Measurements from ENCODE around the gene FAM120B. TPM values are rescaled to one million over a fixed set of nuclear protein-coding genes. Genes with fewer than 3 reads are reported as not detected.

The FAM120B gene
- total RNA-seq, 3 donors from 2014 or later (not counting 1 experiment from before 2014, with no cell fraction given), result 37.8 to 55.6 (median 39.9) TPM

DNA sequence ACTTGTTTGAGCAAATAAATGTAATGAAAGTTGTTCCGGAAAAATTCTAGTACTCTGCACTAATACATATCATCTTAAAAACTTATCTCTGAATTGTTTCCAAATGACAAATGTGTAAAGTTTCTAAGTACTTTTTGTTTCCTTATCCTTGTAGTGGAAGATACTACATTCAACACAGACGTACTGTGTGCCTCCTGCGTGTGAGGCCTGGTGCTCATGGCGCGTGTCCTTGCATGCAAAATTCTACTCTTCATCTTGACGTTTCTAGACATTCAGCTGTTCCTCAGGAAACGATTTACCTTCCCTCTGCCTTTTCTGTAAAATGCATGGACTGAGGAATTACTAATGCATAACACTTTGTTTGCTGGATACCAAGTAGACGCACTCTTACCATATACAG lies 27.1 kb upstream of the FAM120B start:
- Mint-ChIP-seq H3K9me3 (no peaks in the 10 kb centered on the region), H3K27me3 (ENCODE audit: low read depth in 2 of 2) (peaks cover 53 to 63% of the 10 kb centered on the region in 2 donors), H3K27ac (no peak overlapping the region), H3K4me1 (peaks cover 14 to 39% of the 10 kb centered on the region in 2 donors), H3K36me3 (no peaks in the 10 kb centered on the region), H3K4me3 (peak overlapping the region; percentile 82)
- peaks cover 1% of the 10 kb centered on the region for H3K36me3 ChIP-seq (ENCODE audit: control insufficient read depth, insufficient read depth, low read length)
- DNase-seq (no peak), ATAC-seq (no peak)
- H3K4me3 ChIP-seq (ENCODE audit: low read length), result no peak overlapping the region
- H3K27ac ChIP-seq (ENCODE audit: low read length), result no peak overlapping the region
- H3K27me3 ChIP-seq (ENCODE audit: control insufficient read depth, insufficient read depth, low read length), result peaks cover 21% of the 10 kb centered on the region
- H3K4me1 ChIP-seq (ENCODE audit: control insufficient read depth, insufficient read depth, low read length), result peaks cover 33% of the 10 kb centered on the region
- H3K9me3 ChIP-seq (ENCODE audit: control insufficient read depth, insufficient read depth, low read length), result no peaks in the 10 kb centered on the region
- intact Hi-C loops (cut with micrococcal nuclease), result no loop called here
- TF ChIP-seq, protein P1, sequence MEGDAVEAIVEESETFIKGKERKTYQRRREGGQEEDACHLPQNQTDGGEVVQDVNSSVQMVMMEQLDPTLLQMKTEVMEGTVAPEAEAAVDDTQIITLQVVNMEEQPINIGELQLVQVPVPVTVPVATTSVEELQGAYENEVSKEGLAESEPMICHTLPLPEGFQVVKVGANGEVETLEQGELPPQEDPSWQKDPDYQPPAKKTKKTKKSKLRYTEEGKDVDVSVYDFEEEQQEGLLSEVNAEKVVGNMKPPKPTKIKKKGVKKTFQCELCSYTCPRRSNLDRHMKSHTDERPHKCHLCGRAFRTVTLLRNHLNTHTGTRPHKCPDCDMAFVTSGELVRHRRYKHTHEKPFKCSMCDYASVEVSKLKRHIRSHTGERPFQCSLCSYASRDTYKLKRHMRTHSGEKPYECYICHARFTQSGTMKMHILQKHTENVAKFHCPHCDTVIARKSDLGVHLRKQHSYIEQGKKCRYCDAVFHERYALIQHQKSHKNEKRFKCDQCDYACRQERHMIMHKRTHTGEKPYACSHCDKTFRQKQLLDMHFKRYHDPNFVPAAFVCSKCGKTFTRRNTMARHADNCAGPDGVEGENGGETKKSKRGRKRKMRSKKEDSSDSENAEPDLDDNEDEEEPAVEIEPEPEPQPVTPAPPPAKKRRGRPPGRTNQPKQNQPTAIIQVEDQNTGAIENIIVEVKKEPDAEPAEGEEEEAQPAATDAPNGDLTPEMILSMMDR (IDR thresholded peaks at IDR 0.05), result no peak
- 89% methylated on average over 7 of the region's 8 CpGs for WGBS (ENCODE audit: insufficient coverage)

DNA sequence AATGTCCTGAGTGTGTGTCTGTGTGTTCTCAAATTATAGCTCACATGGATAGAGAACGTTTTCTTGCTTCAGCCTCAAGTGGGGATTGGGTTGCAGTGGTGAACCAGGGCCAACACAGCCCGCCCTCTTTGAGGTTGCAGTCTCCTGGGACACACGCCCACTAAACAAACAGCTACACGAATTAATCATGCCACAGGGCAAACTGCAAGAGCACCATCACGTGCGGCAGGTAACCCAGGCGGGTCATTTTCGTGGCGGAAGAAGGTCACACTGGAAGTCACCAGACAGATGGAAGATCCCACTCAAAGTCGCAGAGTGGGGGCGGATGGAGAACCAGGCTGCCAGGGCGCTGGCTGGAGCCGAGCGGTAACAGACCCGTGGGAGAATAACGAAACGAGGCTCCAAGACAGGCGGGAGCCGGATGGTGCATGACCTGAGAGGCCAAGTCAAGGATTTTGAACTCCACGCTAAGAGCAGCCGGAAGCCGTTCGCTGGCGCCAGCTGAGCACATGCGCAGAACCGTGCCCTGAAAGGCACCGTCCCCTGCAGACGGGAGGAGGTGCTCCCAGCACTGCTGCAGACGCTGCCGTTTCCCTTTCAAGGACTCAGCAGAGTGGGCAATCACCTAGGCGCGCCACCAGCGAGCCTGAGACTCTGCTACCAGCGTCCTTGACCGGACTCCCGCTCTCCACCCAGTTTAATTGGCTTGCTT lies 26.4 kb upstream of the FAM120B start:
- TF ChIP-seq, protein P1 (IDR thresholded peaks at IDR 0.05), result no peak
- peaks cover 7% of the 10 kb centered on the region for H3K36me3 ChIP-seq (ENCODE audit: control insufficient read depth, insufficient read depth, low read length)
- Mint-ChIP-seq H3K36me3 (peaks cover 3% of the 10 kb centered on the region), H3K27ac (peak overlapping the region in 1 of 2 donors; percentile 71), H3K4me1 (peaks cover 14 to 39% of the 10 kb centered on the region in 2 donors), H3K27me3 (ENCODE audit: low read depth in 2 of 2) (peaks cover 52 to 60% of the 10 kb centered on the region in 2 donors), H3K9me3 (no peaks in the 10 kb centered on the region), H3K4me3 (peak overlapping the region; percentile 82)
- H3K9me3 ChIP-seq (ENCODE audit: control insufficient read depth, insufficient read depth, low read length), result no peaks in the 10 kb centered on the region
- DNase-seq (peak in 1 of 2 donors; percentile 82), ATAC-seq (peak in 2 of 3 donors; percentile 87 to 90)
- peak overlapping the region; percentile 17 for H3K27ac ChIP-seq (ENCODE audit: low read length)
- H3K4me3 ChIP-seq (ENCODE audit: low read length), result peak overlapping the region; percentile 26
- H3K4me1 ChIP-seq (ENCODE audit: control insufficient read depth, insufficient read depth, low read length), result peaks cover 33% of the 10 kb centered on the region
- WGBS (ENCODE audit: insufficient coverage), result 70% methylated on average over 36 of the region's 36 CpGs
- peaks cover 15% of the 10 kb centered on the region for H3K27me3 ChIP-seq (ENCODE audit: control insufficient read depth, insufficient read depth, low read length)
- intact Hi-C loops (cut with micrococcal nuclease), result no loop called here

DNA sequence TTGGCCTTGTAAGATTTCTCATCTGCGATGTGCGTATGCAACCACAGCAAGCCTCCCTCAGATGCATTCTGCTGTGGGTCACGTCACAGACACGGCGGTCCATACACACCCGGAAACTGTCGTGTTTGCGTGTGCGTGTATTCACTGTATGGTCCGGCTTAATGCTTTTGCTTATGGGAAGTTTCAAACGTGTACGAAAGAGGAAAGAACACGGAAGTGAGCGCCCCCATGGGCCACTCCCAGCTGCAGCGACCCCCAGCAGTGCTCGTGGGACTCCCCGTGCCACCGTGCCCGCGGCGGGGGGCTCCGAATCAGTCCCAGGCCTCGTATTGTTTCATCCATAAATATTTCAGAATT lies 25.9 kb upstream of the FAM120B start:
- intact Hi-C loops (cut with micrococcal nuclease), result no loop called here
- Histone ChIP-seq H3K4me1 (ENCODE audit: control insufficient read depth, insufficient read depth, low read length) (peaks cover 33% of the 10 kb centered on the region), H3K27me3 (ENCODE audit: control insufficient read depth, insufficient read depth, low read length) (peaks cover 9% of the 10 kb centered on the region), H3K36me3 (ENCODE audit: control insufficient read depth, insufficient read depth, low read length) (peaks cover 8% of the 10 kb centered on the region), H3K9me3 (ENCODE audit: control insufficient read depth, insufficient read depth, low read length) (no peaks in the 10 kb centered on the region), H3K4me3 (ENCODE audit: low read length) (peak overlapping the region; percentile 26), H3K27ac (ENCODE audit: low read length) (peak overlapping the region; percentile 39)
- H3K36me3 Mint-ChIP-seq, result peaks cover 8% of the 10 kb centered on the region
- peak overlapping the region; percentile 82 for H3K4me3 Mint-ChIP-seq
- DNase-seq, result no peak
- no peaks in the 10 kb centered on the region for H3K9me3 Mint-ChIP-seq
- peak in 2 of 3 donors; percentile 69 to 76 for ATAC-seq
- H3K27me3 Mint-ChIP-seq (ENCODE audit: low read depth in 2 of 2), result peaks cover 52 to 58% of the 10 kb centered on the region in 2 donors
- peaks cover 14 to 39% of the 10 kb centered on the region in 2 donors for H3K4me1 Mint-ChIP-seq
- TF ChIP-seq, protein P1 (IDR thresholded peaks at IDR 0.05), result no peak
- peak overlapping the region in 1 of 2 donors; percentile 71 for H3K27ac Mint-ChIP-seq
- WGBS (ENCODE audit: insufficient coverage), result 78% methylated on average over 23 of the region's 23 CpGs

Data from natural killer cell (primary cell).